SK-N-MC (cell line): Measurements from ENCODE around the gene SLC4A8.
A peak's percentile ranks its signal among the peaks of the same experiment; 100 is the strongest.

Source experiments
- DNase-seq: peaks from one replicate; pipeline ENCODE4 v3.0.0-alpha.2; 2011; ENCODE audit warnings: low read depth, low spot score
- H3K27ac ChIP-seq: fragments of 200-600 bp; sonication (generic); 2 replicates; pipeline ENCODE4 v1.5.1; 2016; ENCODE audit warnings: mixed run types
- H3K36me3 ChIP-seq: fragments of 200-600 bp; sonication (generic); 2 replicates; pipeline ENCODE4 v1.6.1; 2017; ENCODE audit warnings: antibody characterized with exemption, low read length, mixed read lengths; ENCODE audit not compliant: insufficient read depth
- H3K4me3 ChIP-seq: fragments of 200-600 bp; sonication (generic); 2 replicates; pipeline ENCODE4 v1.5.1; 2016
- H3K9ac ChIP-seq: fragments of 200-600 bp; sonication (generic); 2 replicates; pipeline ENCODE4 v1.8.0; 2017; ENCODE audit warnings: mixed run types, mixed read lengths; ENCODE audit not compliant: insufficient read length
- H3K9me3 ChIP-seq: fragments of 200-600 bp; sonication (generic); 2 replicates; pipeline ENCODE4 v1.6.1; 2017; ENCODE audit warnings: low read depth, mild to moderate bottlenecking, antibody characterized with exemption, low read length, moderate library complexity, mixed read lengths
- EZH2 ChIP-seq: fragments of 200-600 bp; sonication (generic); IDR thresholded peaks from one replicate; pipeline ENCODE4 v1.6.1; 2017; ENCODE audit warnings: antibody characterized with exemption
- FOXP2 ChIP-seq: optimal IDR thresholded peaks from 2 replicates; pipeline ENCODE3; 2011; ENCODE audit warnings: mild to moderate bottlenecking, moderate library complexity; ENCODE audit not compliant: insufficient read depth; ENCODE audit errors: extremely low read length, control extremely low read depth
- POLR2AphosphoS5 ChIP-seq: IDR thresholded peaks from 2 replicates; pipeline ENCODE4 v1.6.1; 2012; ENCODE audit warnings: mild to moderate bottlenecking, low read depth, low read length, borderline replicate concordance

The SLC4A8 gene

DNA sequence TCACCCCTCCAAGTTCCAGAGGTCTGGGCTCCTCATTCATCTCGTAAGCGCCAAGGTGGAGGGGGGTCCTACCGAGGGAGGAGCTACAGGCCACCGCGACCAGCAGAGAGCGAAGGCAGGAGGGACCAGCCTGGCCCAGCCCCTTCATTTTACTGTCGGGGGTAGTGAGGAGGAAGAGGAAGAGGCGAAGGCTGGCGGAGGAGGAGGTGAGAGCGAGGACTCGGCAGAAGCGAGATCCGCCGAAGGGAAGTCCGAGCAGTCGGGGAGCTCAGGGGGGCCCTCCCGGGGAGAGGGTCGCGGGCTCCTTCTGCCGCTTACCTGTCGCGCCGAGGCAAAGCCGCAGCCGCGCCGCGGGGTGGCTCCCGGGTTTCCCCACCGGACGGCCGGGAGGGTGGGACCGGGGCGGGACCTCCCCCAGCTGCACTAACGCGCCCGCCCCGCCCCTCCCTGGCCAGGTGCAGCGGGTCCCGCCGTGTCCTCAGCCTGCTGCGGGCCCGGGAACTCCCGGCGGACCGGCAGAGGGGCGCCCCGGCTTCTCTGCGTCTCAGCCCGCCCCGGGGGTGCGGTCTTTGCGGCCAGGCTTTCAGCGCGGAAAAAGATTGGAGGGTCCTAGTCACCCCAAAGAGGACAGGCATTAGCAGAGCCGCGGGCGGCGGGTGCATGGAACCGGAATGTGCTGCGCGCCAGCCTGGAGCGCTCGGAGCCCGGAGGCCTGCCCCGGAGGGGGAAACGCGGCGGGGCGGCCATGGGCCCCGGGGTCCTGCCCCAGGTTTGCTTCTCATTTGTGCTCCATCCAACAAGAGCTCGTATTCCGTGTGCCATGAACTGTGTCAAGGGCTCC is 33.1 kb upstream of the SLC4A8 start, which contains the start of gene GALNT6:
Gene GALNT6, minus strand, starts transcription at position 124 of the 841 bp plus-strand sequence. CDS start 11,625 bp downstream, outside the sequence.
- H3K36me3 ChIP-seq, result no peaks in the 10 kb centered on the region
- no peak for DNase-seq
- peak within 1 kb of the TSS; percentile 44 for H3K9ac ChIP-seq
- H3K27ac ChIP-seq, result no peak within 1 kb of the TSS
- no peak for TF ChIP-seq EZH2
- no peak for TF ChIP-seq FOXP2
- TF ChIP-seq POLR2AphosphoS5, result no peak
- peak within 1 kb of the TSS; percentile 86 for H3K4me3 ChIP-seq
- no peaks in the 10 kb centered on the region for H3K9me3 ChIP-seq

DNA sequence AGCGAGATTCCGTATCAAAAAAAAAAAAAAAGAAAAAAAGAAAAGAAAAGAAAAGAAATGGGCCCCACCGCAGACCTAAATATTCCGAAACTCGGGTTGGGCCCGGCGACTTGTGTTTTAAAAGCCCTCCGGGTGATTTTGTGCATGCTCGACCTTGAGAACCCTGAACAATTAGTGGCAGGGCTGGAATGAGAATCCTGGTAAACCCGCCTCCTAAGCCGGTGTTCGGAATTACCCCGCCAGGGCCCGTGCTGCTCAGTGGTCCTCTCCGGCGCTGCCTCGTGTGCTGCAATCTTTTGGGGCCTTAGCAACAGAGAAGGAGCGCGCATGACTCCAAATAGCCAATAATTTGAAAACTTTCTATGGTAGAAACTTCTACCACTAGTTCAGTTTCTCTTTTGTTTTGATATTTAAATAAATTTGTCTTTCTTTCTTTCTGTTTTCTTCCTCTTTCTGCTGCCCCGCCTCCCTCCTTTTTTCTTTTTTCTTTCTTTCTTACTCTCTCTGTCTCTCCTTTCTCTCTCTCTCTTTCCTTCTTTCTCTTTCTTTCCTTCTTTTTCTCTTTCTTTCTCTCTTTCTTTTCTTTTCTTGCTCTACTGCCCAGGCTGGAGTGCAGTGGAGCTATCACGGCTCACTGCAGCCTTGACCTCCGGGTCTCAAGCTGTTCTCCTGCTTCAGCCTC is 31.9 kb upstream of the SLC4A8 start:
- TF ChIP-seq POLR2AphosphoS5, result no peak
- no peak for TF ChIP-seq EZH2
- no peak for TF ChIP-seq FOXP2
- H3K9me3 ChIP-seq, result no peaks in the 10 kb centered on the region
- H3K27ac ChIP-seq, result no peak overlapping the region
- DNase-seq, result no peak
- no peak overlapping the region for H3K9ac ChIP-seq
- H3K36me3 ChIP-seq, result no peaks in the 10 kb centered on the region
- H3K4me3 ChIP-seq, result no peak overlapping the region

DNA sequence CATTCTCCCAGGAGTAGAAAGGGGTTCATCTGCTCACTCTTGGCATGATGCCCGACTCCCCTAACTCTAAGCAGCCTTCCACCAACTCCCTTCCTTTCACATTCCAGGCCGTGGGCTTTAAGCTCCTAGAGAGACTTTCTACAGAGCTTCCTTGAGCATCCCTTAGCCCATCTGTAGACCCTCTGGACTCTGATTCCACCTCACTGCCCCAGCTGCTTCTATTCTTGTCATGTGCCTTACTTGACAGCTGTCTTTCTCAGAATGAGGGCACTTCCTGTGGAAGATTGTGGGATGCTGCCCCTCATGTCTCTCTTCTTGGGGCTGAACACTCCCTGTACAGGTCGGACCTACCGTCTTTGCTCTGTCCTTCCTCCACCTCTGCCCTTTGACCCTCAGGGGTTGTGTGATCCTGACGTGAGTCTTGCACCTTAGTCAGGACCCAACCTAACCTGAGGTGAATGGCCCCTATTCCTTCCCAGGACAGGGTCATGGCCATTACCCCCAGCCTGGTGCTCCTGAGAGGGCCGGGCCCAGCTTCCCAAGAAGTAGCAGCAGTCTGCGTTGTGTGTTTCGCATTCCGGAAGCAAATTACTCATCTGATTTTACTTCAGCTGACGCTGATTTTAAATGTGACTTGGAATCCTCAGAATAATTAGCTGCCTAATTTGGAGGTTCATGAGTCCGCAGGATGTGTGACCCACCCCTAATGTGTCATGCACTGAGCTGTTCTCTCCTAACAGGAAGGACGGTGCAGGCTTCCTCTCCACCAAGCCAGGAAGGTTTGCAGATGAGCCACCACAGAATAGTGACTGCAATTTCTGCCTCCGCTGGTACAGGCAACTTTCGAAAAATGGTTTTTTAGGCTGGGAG is 30.7 kb upstream of the SLC4A8 start:
- TF ChIP-seq POLR2AphosphoS5 (no peak), FOXP2 (no peak), EZH2 (no peak)
- Histone ChIP-seq H3K27ac (no peak overlapping the region), H3K9me3 (no peaks in the 10 kb centered on the region), H3K4me3 (no peak overlapping the region), H3K36me3 (no peaks in the 10 kb centered on the region), H3K9ac (no peak overlapping the region)
- no peak for DNase-seq

DNA sequence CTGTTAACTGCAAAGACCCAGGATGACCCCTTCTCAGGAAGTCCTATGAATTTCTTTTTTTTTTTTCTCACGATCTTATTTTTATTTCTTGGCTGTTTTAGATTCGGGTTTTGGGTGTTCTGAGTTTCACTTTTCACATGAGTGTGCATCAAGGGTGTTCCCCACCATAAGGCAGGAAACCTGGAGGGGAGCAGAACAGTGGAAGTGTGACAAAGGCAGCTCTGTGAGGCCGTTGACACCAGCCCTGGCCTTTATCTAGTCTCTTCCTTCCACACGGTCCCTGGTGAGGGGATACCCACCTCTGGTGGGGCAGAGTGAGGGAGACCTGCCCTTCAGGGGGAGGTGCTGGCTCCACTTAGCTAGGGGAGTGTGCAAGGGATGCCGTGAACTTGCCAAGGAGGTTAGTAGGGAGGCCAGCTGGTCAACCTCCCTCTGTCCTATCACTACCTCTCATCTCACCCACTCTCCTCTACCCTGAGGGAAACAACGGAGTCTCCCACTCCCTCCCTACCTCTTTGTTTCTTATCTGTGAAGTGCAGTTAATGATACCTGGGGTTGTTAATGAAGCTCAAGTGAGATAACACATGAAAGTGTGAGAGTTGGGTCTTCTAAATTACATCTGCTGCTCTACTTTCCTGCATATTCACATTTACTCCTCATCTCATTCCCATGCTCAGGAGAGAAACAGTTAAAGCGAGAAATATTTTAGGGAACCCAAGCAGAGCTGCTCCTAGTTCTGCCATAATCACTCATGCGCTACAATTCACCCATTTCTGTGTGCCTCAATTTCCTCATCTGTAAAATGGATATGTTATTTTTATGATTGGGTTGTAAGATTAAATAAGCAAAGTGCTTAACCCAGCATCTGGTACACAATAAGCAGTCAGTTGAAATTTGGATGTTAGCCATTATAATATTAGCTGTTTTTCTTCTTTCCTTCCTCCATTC is 29.1 kb upstream of the SLC4A8 start:
- DNase-seq, result no peak
- H3K9ac ChIP-seq, result no peak overlapping the region

DNA sequence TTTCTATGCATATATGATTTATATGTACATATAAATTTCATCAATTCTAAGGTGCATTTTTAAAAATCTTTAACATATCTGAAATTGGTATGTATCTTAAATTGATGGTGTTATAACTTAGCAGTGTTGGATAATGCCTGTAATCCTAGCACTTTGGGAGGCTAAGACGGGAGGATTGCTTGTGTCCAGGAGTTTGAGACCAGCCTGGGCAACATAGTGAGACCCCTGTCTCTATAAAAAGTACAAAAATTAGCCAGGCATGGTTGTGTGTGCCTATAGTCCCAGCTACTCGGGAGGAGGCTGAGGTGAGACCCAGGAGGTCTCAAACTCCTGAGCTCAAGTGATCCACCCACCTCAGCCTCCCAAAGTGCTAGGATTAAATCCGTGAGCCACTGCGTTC is 27.0 kb upstream of the SLC4A8 start:
- H3K9ac ChIP-seq, result no peak overlapping the region
- no peaks in the 10 kb centered on the region for H3K36me3 ChIP-seq
- H3K27ac ChIP-seq, result peak overlapping the region; percentile 80
- TF ChIP-seq EZH2 (no peak), FOXP2 (no peak), POLR2AphosphoS5 (no peak)
- no peak for DNase-seq
- no peaks in the 10 kb centered on the region for H3K9me3 ChIP-seq
- H3K4me3 ChIP-seq, result no peak overlapping the region

More for the DNA sequence above, 29.1 kb upstream of the SLC4A8 start:
- H3K27ac ChIP-seq, result no peak overlapping the region
- H3K4me3 ChIP-seq, result no peak overlapping the region
- TF ChIP-seq FOXP2, result no peak
- H3K9me3 ChIP-seq, result no peaks in the 10 kb centered on the region
- no peaks in the 10 kb centered on the region for H3K36me3 ChIP-seq

DNA sequence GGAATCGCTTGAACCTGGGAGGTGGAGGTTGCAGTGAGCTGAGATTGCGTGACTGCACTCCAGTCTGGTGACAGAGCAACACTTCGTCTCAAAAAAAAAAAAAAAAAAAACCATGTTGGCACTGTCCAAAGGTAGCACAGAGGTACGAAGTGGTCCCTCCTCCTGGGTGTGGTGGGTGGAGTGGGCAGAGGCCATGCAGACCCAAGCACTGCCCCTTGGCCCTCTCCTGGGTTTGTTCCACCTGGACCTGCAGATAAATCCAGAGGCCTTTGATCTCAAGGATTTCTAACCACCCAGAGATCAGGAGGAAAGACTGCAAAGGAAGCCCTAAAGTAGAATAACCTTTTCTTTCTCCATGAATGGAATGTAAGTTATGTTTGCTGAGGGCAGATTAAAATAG is 24.7 kb upstream of the SLC4A8 start:
- Histone ChIP-seq H3K4me3 (no peak overlapping the region), H3K27ac (no peak overlapping the region), H3K36me3 (no peaks in the 10 kb centered on the region), H3K9ac (no peak overlapping the region), H3K9me3 (no peaks in the 10 kb centered on the region)
- DNase-seq, result no peak
- no peak for TF ChIP-seq FOXP2
- TF ChIP-seq POLR2AphosphoS5, result no peak
- no peak for TF ChIP-seq EZH2

DNA sequence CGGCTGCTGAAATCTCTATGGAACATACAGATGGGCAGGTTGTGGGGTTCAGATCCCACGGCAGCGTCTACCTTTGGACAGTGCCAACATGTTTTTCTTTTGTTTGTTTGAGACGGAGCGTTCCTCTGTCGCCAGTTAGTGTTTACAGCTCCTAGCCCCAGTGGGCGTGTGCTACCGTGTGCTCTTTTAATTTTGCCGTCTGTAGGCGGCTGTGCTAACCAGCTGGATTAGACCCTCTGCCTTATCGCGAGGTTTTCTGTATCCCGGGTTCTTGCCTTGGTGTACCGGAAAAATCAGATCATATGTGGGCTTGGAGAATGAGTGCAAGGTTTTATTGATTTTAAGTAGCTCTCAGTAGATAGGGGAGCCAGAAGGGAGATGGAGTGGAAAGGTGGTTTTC is 23.6 kb upstream of the SLC4A8 start:
- DNase-seq, result no peak
- H3K9me3 ChIP-seq, result no peaks in the 10 kb centered on the region
- H3K27ac ChIP-seq, result no peak overlapping the region
- H3K36me3 ChIP-seq, result no peaks in the 10 kb centered on the region
- no peak overlapping the region for H3K9ac ChIP-seq
- H3K4me3 ChIP-seq, result no peak overlapping the region
- TF ChIP-seq POLR2AphosphoS5 (no peak), FOXP2 (no peak), EZH2 (no peak)
